ENCODE data around the gene ABCA13. TPM values are rescaled to one million over a fixed set of nuclear protein-coding genes. Genes with fewer than 3 reads are reported as not detected.
"Not testable (repeated sequence)": the region's sequence is repeated elsewhere in the genome, so short reads cannot be mapped to it uniquely, and the experiment has no call there.

The ABCA13 gene
- total RNA-seq, 1 experiment from 2014 or later: 0.76 TPM

DNA sequence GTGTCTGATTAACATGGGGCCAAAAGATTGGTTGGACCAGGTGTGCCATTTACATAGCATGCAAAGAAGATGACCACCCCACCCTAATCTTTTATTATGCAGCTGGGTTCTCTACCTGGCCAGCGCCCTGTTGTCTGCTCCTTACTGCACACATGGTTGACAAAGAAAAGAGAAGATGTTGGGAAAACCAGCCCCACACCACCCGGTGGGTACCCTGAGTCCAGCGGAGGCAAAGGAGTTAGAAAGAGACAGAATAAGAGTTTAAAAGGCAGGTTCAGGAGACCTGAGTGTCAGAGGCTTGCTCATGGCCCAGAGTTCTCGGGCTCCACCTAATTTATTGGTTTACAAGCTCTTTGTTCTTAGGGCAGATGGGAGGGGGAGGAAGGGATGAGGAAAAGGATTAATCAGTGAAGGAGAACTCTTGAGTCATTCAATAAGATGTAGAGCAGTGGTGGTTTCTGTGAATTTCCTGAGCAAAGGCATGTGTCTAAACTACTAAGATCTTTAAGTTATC is 24.1 kb upstream of the ABCA13 start:
- no peak overlapping the region for H3K27ac ChIP-seq
- BruUV-seq (replicated peaks): no TSS peak
- H4K20me1 ChIP-seq (ENCODE audit: insufficient read depth): no peaks in the 10 kb centered on the region
- peaks cover 26% of the 10 kb centered on the region for H3K4me1 ChIP-seq (replicated peaks; ENCODE audit: insufficient read depth)
- no peaks in the 10 kb centered on the region for H3K79me2 ChIP-seq (ENCODE audit: low read depth)
- intact Hi-C loops (cut with micrococcal nuclease; ENCODE audit: unreplicated experiment): no loop called here
- peaks cover 13% of the 10 kb centered on the region; the same call in 1 of the 2 replicates for H3F3A ChIP-seq (ENCODE audit: insufficient read depth, low read depth)
- H3K9me3 ChIP-seq (ENCODE audit: insufficient read depth, low read depth): peaks cover 6% of the 10 kb centered on the region; the same call in 1 of the 2 replicates
- POLR2A ChIA-PET (ENCODE audit: unreplicated experiment): no interaction called here
- TF ChIP-seq EZH2 (IDR thresholded peaks at IDR 0.05; ENCODE audit: low read depth): no peak
- TF ChIP-seq, protein P1, sequence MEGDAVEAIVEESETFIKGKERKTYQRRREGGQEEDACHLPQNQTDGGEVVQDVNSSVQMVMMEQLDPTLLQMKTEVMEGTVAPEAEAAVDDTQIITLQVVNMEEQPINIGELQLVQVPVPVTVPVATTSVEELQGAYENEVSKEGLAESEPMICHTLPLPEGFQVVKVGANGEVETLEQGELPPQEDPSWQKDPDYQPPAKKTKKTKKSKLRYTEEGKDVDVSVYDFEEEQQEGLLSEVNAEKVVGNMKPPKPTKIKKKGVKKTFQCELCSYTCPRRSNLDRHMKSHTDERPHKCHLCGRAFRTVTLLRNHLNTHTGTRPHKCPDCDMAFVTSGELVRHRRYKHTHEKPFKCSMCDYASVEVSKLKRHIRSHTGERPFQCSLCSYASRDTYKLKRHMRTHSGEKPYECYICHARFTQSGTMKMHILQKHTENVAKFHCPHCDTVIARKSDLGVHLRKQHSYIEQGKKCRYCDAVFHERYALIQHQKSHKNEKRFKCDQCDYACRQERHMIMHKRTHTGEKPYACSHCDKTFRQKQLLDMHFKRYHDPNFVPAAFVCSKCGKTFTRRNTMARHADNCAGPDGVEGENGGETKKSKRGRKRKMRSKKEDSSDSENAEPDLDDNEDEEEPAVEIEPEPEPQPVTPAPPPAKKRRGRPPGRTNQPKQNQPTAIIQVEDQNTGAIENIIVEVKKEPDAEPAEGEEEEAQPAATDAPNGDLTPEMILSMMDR (conservative IDR thresholded peaks at IDR 0.05): no peak
- peaks cover 12% of the 10 kb centered on the region; the same call in 1 of the 2 replicates for H3K27me3 ChIP-seq (ENCODE audit: insufficient read depth, low read depth)
- CTCF ChIA-PET: no interaction called here
- DNase-seq: no peak
- no peak overlapping the region for H3K4me2 ChIP-seq
- H3K36me3 ChIP-seq (ENCODE audit: low read depth): no peaks in the 10 kb centered on the region
- no peaks in the 10 kb centered on the region for H3K9me2 ChIP-seq (ENCODE audit: insufficient read depth)
- no peak overlapping the region for H3K4me3 ChIP-seq
- no peak overlapping the region for H2AFZ ChIP-seq

- H3K4me3 ChIP-seq; H3K36me3 ChIP-seq (ENCODE audit: low read depth); H3K9me2 ChIP-seq (ENCODE audit: insufficient read depth); BruUV-seq (replicated peaks); H3K79me2 ChIP-seq (ENCODE audit: low read depth); CTCF ChIA-PET; H4K20me1 ChIP-seq (ENCODE audit: insufficient read depth); H2AFZ ChIP-seq; POLR2A ChIA-PET (ENCODE audit: unreplicated experiment); DNase-seq; intact Hi-C loops (cut with micrococcal nuclease; ENCODE audit: unreplicated experiment); H3K9me3 ChIP-seq (ENCODE audit: insufficient read depth, low read depth); H3K4me2 ChIP-seq; H3K27ac ChIP-seq: not testable (repeated sequence)
- peaks cover 12% of the 10 kb centered on the region; the same call in 1 of the 2 replicates for H3K27me3 ChIP-seq (ENCODE audit: insufficient read depth, low read depth)
- H3F3A ChIP-seq (ENCODE audit: insufficient read depth, low read depth): peaks cover 13% of the 10 kb centered on the region; the same call in 1 of the 2 replicates
- peaks cover 26% of the 10 kb centered on the region for H3K4me1 ChIP-seq (replicated peaks; ENCODE audit: insufficient read depth)
Observed at GRCh38 chr7:48147690-48148089, 23.6 kb upstream of the ABCA13 start.

DNA sequence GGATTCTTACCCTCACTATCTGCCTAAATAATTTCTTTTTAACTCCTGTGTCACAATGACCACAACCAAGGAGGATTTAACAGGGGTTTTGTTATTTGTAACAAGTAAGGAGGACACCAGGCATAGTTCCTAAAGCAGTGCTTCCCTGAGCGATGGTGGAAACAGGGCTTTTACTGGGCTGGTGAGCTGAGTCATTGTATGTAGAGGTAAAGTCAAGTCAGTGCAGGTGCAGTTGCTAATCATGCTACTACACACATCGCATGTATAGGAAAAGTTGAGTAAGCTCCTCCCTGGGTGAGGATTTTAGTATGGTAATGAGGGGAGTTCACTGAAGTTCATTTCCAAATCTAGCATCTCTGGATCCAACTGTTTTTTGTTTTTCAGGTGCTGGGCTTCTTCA is 22.9 kb upstream of the ABCA13 start:
- no peaks in the 10 kb centered on the region for H4K20me1 ChIP-seq (ENCODE audit: insufficient read depth)
- no peak overlapping the region for H3K27ac ChIP-seq
- no peak overlapping the region for H3K4me2 ChIP-seq
- H3K27me3 ChIP-seq (ENCODE audit: insufficient read depth, low read depth): peaks cover 12% of the 10 kb centered on the region; the same call in 1 of the 2 replicates
- H3K9me2 ChIP-seq (ENCODE audit: insufficient read depth): no peaks in the 10 kb centered on the region
- no peaks in the 10 kb centered on the region for H3K79me2 ChIP-seq (ENCODE audit: low read depth)
- ChIA-PET POLR2A (ENCODE audit: unreplicated experiment) (no interaction called here), CTCF (no interaction called here)
- H3F3A ChIP-seq (ENCODE audit: insufficient read depth, low read depth): peaks cover 13% of the 10 kb centered on the region; the same call in 1 of the 2 replicates
- peaks cover 25% of the 10 kb centered on the region for H3K4me1 ChIP-seq (replicated peaks; ENCODE audit: insufficient read depth)
- no TSS peak for BruUV-seq (replicated peaks)
- TF ChIP-seq, protein P1 (conservative IDR thresholded peaks at IDR 0.05): no peak
- TF ChIP-seq EZH2 (IDR thresholded peaks at IDR 0.05; ENCODE audit: low read depth): no peak
- H3K36me3 ChIP-seq (ENCODE audit: low read depth): no peaks in the 10 kb centered on the region
- no peak overlapping the region for H2AFZ ChIP-seq
- intact Hi-C loops (cut with micrococcal nuclease; ENCODE audit: unreplicated experiment): no loop called here
- no peak for DNase-seq
- H3K4me3 ChIP-seq: no peak overlapping the region
- H3K9me3 ChIP-seq (ENCODE audit: insufficient read depth, low read depth): peaks cover 12% of the 10 kb centered on the region; the same call in 1 of the 2 replicates

DNA sequence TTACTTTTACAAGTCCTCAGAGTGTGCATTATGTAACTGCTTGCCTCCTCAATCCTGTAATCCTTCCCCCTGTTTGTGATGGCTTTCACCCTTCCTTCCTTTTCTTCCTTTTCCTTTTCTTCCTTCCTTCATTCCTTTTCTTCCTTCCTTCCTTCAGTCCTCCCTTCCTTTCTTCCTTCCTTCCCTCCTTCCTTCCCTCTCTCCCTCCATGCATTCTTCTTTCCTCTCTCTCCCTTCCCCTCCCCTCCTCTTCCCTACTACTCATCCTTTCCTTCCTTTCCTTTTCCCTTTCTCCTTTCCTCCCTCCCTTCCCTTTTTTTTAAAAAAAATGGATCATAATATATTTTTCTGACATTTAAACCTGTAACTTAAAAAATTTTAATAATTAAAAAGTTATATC is 22.2 kb upstream of the ABCA13 start:
- H4K20me1 ChIP-seq (ENCODE audit: insufficient read depth): no peaks in the 10 kb centered on the region
- H3K9me2 ChIP-seq (ENCODE audit: insufficient read depth): no peaks in the 10 kb centered on the region
- no peak overlapping the region for H3K4me3 ChIP-seq
- ChIA-PET CTCF (no interaction called here), POLR2A (ENCODE audit: unreplicated experiment) (no interaction called here)
- H3K36me3 ChIP-seq (ENCODE audit: low read depth): no peaks in the 10 kb centered on the region
- no peaks in the 10 kb centered on the region for H3K79me2 ChIP-seq (ENCODE audit: low read depth)
- BruUV-seq (replicated peaks): no TSS peak
- no peak for TF ChIP-seq EZH2 (IDR thresholded peaks at IDR 0.05; ENCODE audit: low read depth)
- TF ChIP-seq, protein P1 (conservative IDR thresholded peaks at IDR 0.05): no peak
- H3K9me3 ChIP-seq (ENCODE audit: insufficient read depth, low read depth): peaks cover 17% of the 10 kb centered on the region; the same call in 1 of the 2 replicates
- no peak overlapping the region for H2AFZ ChIP-seq
- H3F3A ChIP-seq (ENCODE audit: insufficient read depth, low read depth): peaks cover 8% of the 10 kb centered on the region; the same call in 1 of the 2 replicates
- H3K4me2 ChIP-seq: no peak overlapping the region
- H3K27ac ChIP-seq: no peak overlapping the region
- H3K27me3 ChIP-seq (ENCODE audit: insufficient read depth, low read depth): peaks cover 12% of the 10 kb centered on the region; the same call in 1 of the 2 replicates
- no peak for DNase-seq
- peaks cover 17% of the 10 kb centered on the region for H3K4me1 ChIP-seq (replicated peaks; ENCODE audit: insufficient read depth)
- intact Hi-C loops (cut with micrococcal nuclease; ENCODE audit: unreplicated experiment): no loop called here

Data from PC-9 (cell line).